Astrocyte (in vitro differentiated cells and primary cell): ENCODE measurements around the gene PARM1.

ENCODE experiments used
- EZH2 ChIP-seq: IDR thresholded peaks from 2 replicates; pipeline ENCODE4 v1.6.1; 2012; ENCODE audit warnings: mild to moderate bottlenecking, low read length, inconsistent platforms; ENCODE audit not compliant: insufficient read depth
- TF ChIP-seq, protein P1 (sequence below): IDR thresholded peaks from 2 replicates; pipeline ENCODE4 v1.5.1; 2011; ENCODE audit warnings: low read depth, mild to moderate bottlenecking, inconsistent platforms, low read length, moderate library complexity; ENCODE audit not compliant: insufficient read depth

DNA sequence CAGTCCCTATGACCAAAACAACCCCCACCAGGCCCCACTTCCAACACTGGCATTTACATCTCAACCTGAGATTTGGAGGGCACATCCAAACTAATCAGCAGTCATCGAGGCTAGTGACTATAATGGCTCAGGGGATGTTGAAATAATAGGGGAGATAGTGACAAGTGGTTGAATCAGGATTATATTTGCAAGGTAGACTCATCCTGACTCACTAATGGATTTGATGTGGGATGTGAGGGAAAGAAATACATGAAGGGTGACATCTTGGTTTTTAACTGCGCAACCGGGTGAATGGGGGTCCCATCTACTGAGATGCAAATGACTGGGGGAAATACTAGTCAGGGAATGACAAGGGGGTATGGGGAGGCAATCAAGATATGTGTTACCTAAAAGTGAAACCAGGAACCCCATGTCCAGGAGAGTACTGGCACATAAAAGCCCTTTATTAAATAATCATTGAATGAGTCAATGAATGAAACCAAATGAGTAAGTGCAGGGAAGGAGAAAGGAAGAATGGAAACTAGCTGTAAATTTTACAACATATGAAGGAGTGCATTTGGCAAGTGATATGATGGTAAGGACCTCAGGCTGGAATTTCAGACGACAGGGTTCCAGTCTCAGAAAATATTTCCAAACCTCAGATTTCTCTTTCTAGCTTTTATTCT, 78.3 kb downstream of the PARM1 start:
- TF ChIP-seq, protein P1, sequence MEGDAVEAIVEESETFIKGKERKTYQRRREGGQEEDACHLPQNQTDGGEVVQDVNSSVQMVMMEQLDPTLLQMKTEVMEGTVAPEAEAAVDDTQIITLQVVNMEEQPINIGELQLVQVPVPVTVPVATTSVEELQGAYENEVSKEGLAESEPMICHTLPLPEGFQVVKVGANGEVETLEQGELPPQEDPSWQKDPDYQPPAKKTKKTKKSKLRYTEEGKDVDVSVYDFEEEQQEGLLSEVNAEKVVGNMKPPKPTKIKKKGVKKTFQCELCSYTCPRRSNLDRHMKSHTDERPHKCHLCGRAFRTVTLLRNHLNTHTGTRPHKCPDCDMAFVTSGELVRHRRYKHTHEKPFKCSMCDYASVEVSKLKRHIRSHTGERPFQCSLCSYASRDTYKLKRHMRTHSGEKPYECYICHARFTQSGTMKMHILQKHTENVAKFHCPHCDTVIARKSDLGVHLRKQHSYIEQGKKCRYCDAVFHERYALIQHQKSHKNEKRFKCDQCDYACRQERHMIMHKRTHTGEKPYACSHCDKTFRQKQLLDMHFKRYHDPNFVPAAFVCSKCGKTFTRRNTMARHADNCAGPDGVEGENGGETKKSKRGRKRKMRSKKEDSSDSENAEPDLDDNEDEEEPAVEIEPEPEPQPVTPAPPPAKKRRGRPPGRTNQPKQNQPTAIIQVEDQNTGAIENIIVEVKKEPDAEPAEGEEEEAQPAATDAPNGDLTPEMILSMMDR: no peak
- TF ChIP-seq EZH2: no peak
